Activated B cell treated with CpG ODN at 0.5 μM for 24 hours (primary cell): ENCODE data around the gene GPX6. TPM values are rescaled to one million over a fixed set of nuclear protein-coding genes. Genes with fewer than 3 reads are reported as not detected.

Experiments
- ATAC-seq: fragments of 200-7000 bp; cut with Tn5 transposase; one replicate; pipeline ENCODE4 v1.10.0; 2021; ENCODE audit warnings: low read depth, mild to moderate bottlenecking, moderate library complexity
- CTCF ChIA-PET: fragments of 350-600 bp; sonication (Branson Sonifier 250); formaldehyde crosslinking; loops from one replicate; lab custom pipeline; 2021; ENCODE audit warnings: antibody characterized with exemption; lab: Charles Lee
- POLR2A ChIA-PET: fragments of 350-600 bp; sonication (Branson Sonifier 250); formaldehyde crosslinking; loops from one replicate; lab custom pipeline; 2021; ENCODE audit warnings: antibody characterized with exemption; lab: Charles Lee
- DNase-seq: peaks from one replicate; pipeline ENCODE4 v3.0.0; 2022
- H3K27ac Mint-ChIP-seq: one replicate; pipeline ENCODE4 v1.8.0; 2020; ENCODE audit warnings: mixed read lengths
- H3K27me3 Mint-ChIP-seq: one replicate; pipeline ENCODE4 v1.8.0; 2021; ENCODE audit warnings: mixed read lengths
- H3K36me3 Mint-ChIP-seq: one replicate; pipeline ENCODE4 v1.8.0; 2021; ENCODE audit warnings: low read depth, mixed read lengths
- H3K4me1 Mint-ChIP-seq: one replicate; pipeline ENCODE4 v1.8.0; 2021; ENCODE audit warnings: mixed read lengths
- H3K4me3 Mint-ChIP-seq: one replicate; pipeline ENCODE4 v1.8.0; 2020; ENCODE audit warnings: mild to moderate bottlenecking, mixed read lengths
- H3K9me3 Mint-ChIP-seq: one replicate; pipeline ENCODE4 v1.8.0; 2020; ENCODE audit warnings: mixed read lengths
- CTCF ChIP-seq: fragments of 200-600 bp; IDR thresholded peaks from one replicate; pipeline ENCODE4 v1.8.0; 2022; ENCODE audit warnings: antibody characterized with exemption, mild to moderate bottlenecking
- intact Hi-C: fragments of 100-400 bp; cut with micrococcal nuclease; formaldehyde crosslinking; loops from one replicate; pipeline ENCODE4 v1.15.1; 2024
- total RNA-seq: library from RNA; stranded (reverse); gene quantifications from 2 replicates; pipeline ENCODE4 v1.2.3, GENCODE V29; 2022

GPX6 gene
- total RNA-seq, 1 donor from 2014 or later = not detected

GRCh38 chr6:28488916-28489365 lies 26.7 kb downstream of the GPX6 start:
- H3K9me3 Mint-ChIP-seq = no peaks in the 10 kb centered on the region
- intact Hi-C loops = no loop called here
- ChIA-PET POLR2A (interaction anchor here (0.6 to 0.7 kb wide), 2 partner anchors 593 to 1091 kb away, joined by 3 to 10 read pairs; no protein-coding TSS in a partner anchor), CTCF (no interaction called here)
- ATAC-seq (no peak), DNase-seq (no peak)
- peaks cover 24% of the 10 kb centered on the region for H3K4me1 Mint-ChIP-seq
- H3K27ac Mint-ChIP-seq = no peak overlapping the region
- no peak overlapping the region for H3K4me3 Mint-ChIP-seq
- peaks cover 66% of the 10 kb centered on the region for H3K27me3 Mint-ChIP-seq
- no peaks in the 10 kb centered on the region for H3K36me3 Mint-ChIP-seq
- TF ChIP-seq CTCF = no peak

- Mint-ChIP-seq H3K36me3 (no peaks in the 10 kb centered on the region), H3K4me3 (no peak overlapping the region), H3K27ac (no peak overlapping the region), H3K4me1 (peaks cover 24% of the 10 kb centered on the region), H3K27me3 (peaks cover 58% of the 10 kb centered on the region), H3K9me3 (no peaks in the 10 kb centered on the region)
- intact Hi-C loops = no loop called here
- ChIA-PET CTCF (no interaction called here), POLR2A (no interaction called here)
- DNase-seq (no peak), ATAC-seq (no peak)
- no peak for TF ChIP-seq CTCF
Measured at GRCh38 chr6:28486988-28487742, 28.4 kb downstream of the GPX6 start.

- intact Hi-C loops = no loop called here
- DNase-seq (no peak), ATAC-seq (no peak)
- Mint-ChIP-seq H3K9me3 (no peaks in the 10 kb centered on the region), H3K27ac (no peak overlapping the region), H3K36me3 (no peaks in the 10 kb centered on the region), H3K27me3 (peaks cover 56% of the 10 kb centered on the region), H3K4me1 (peaks cover 19% of the 10 kb centered on the region), H3K4me3 (no peak overlapping the region)
- no peak for TF ChIP-seq CTCF
- ChIA-PET CTCF (no interaction called here), POLR2A (no interaction called here)
Measured at GRCh38 chr6:28486533-28486932, 29.1 kb downstream of the GPX6 start.

GRCh38 chr6:28485482-28485881 lies 30.1 kb downstream of the GPX6 start:
- DNase-seq (no peak), ATAC-seq (no peak)
- peaks cover 57% of the 10 kb centered on the region for H3K27me3 Mint-ChIP-seq
- no peak overlapping the region for H3K27ac Mint-ChIP-seq
- H3K4me3 Mint-ChIP-seq = no peak overlapping the region
- ChIA-PET POLR2A (no interaction called here), CTCF (no interaction called here)
- H3K4me1 Mint-ChIP-seq = peaks cover 16% of the 10 kb centered on the region
- TF ChIP-seq CTCF = no peak
- H3K36me3 Mint-ChIP-seq = no peaks in the 10 kb centered on the region
- no peaks in the 10 kb centered on the region for H3K9me3 Mint-ChIP-seq
- intact Hi-C loops = no loop called here

GRCh38 chr6:28480253-28480932 lies 35.2 kb downstream of the GPX6 start:
- no peaks in the 10 kb centered on the region for H3K36me3 Mint-ChIP-seq
- no peak overlapping the region for H3K27ac Mint-ChIP-seq
- POLR2A ChIA-PET = interaction anchor here (0.6 kb wide), 1 partner anchor 108 kb away, joined by 6 read pairs; no protein-coding TSS in a partner anchor
- CTCF ChIA-PET = no interaction called here
- no peak overlapping the region for H3K4me3 Mint-ChIP-seq
- no peak for DNase-seq
- no peak for ATAC-seq
- H3K9me3 Mint-ChIP-seq = no peaks in the 10 kb centered on the region
- TF ChIP-seq CTCF = no peak
- intact Hi-C loops = no loop called here
- H3K4me1 Mint-ChIP-seq = peaks cover 2% of the 10 kb centered on the region
- H3K27me3 Mint-ChIP-seq = peaks cover 46% of the 10 kb centered on the region
